ENCODE results near the gene MTURN.
A peak's percentile ranks its signal among the peaks of the same experiment; 100 is the strongest.

The MTURN gene

DNA sequence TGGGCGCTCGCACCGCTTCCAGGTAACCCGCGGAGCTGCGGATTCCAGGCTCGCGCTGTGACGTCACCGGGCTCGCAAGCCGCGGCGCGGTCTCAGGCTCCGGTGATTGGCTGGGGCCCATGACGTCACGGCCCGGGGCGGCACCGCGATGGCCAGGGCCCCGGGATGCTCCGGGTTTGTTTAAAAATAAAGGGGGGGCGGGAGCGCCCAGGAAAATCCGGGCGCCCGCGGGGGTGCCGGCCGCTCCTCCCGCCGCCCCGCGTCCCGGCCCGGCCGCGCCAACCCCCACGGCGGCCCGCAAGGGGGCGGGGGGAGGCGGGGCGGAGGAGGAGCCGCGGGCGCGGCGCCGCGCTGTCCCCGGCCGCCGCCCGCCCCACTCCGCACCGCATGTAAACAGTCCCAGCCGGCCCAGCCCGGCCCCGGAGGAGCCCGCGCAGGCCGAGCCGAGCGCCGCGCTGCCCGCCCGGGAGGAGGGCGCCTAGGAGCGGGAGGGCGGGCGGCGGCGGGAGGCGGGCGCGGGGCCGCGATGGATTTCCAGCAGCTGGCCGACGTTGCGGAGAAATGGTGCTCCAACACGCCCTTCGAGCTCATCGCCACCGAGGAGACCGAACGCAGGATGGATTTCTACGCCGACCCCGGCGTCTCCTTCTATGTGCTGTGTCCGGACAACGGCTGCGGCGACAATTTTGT lies at the start of gene MTURN:
Gene MTURN, plus strand, starts transcription at position 376 of the 690 bp plus-strand sequence. Its CDS starts 151 bp downstream, at position 527.
- TF ChIP-seq, protein P1, sequence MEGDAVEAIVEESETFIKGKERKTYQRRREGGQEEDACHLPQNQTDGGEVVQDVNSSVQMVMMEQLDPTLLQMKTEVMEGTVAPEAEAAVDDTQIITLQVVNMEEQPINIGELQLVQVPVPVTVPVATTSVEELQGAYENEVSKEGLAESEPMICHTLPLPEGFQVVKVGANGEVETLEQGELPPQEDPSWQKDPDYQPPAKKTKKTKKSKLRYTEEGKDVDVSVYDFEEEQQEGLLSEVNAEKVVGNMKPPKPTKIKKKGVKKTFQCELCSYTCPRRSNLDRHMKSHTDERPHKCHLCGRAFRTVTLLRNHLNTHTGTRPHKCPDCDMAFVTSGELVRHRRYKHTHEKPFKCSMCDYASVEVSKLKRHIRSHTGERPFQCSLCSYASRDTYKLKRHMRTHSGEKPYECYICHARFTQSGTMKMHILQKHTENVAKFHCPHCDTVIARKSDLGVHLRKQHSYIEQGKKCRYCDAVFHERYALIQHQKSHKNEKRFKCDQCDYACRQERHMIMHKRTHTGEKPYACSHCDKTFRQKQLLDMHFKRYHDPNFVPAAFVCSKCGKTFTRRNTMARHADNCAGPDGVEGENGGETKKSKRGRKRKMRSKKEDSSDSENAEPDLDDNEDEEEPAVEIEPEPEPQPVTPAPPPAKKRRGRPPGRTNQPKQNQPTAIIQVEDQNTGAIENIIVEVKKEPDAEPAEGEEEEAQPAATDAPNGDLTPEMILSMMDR (conservative IDR thresholded peaks at IDR 0.05; ENCODE audit: low read depth, low read length), result no peak
- DNase-seq (ENCODE audit: low read depth), result no peak

DNA sequence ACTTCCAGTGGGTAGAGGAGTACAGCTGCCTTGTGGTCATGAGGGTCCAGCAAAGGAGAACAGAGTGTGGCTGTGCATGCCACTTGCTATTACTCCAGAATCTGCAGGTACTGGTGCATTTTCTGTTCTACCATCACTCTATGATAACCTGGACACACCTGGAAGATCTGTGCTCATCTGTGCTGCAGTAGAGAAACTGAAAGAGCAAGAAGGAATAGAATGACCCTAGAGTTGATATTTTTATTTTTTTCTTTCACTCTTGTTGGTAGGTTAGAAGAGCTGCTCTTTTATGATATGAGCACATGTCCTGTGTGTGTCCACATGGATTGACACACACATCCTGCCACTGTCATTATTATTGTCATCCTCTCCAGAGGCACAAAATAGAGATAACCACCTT lies 48.3 kb upstream of the MTURN start:
- DNase-seq (ENCODE audit: low read depth), result no peak
- TF ChIP-seq, protein P1 (conservative IDR thresholded peaks at IDR 0.05; ENCODE audit: low read depth, low read length), result no peak
- no peak overlapping the region for H3K4me3 ChIP-seq (ENCODE audit: low read length)

More for the DNA sequence above, at the start of gene MTURN:
- H3K4me3 ChIP-seq (ENCODE audit: low read length), result peak within 1 kb of the TSS; percentile 90

DNA sequence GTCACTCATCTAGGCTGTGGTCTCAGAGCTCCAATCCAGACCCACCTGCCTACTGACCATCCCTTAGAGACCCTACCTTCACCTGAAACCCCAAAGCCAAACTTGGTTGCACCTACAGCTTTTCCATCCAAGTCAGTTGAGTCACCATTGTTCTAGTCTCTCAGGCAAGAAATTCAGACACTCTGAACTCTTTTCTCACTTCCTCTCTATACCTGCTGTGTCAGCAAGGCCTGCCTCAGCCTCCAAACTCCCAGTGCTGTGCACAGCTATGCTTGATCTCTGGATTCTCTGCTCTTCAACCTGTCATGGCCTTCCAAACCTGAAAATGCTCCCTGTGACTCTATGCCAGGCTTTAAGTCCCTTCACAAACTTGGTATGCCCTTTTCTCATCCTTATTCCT lies 47.4 kb upstream of the MTURN start:
- no peak overlapping the region for H3K4me3 ChIP-seq (ENCODE audit: low read length)
- TF ChIP-seq, protein P1 (conservative IDR thresholded peaks at IDR 0.05; ENCODE audit: low read depth, low read length), result no peak
- no peak for DNase-seq (ENCODE audit: low read depth)

DNA sequence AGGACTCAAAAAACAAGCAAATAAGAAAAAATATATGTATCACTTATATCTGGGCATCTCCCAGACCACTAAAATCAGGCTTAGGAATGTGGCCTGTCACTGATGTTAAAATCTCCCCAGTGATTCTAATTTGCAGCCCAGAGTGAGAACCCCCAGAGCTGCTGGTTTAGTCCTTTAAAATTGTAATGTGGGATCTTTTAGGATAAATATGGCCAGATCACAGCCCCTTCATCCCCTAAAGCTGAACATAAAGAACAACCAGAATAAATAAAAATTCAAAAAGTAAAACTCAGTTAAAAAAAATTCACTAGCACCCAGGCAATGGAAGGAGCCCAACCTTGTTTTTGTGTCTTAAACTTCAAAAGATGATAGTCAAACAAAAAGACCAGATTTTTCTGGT lies 46.4 kb upstream of the MTURN start:
- no peak for DNase-seq (ENCODE audit: low read depth)
- H3K4me3 ChIP-seq (ENCODE audit: low read length), result no peak overlapping the region
- TF ChIP-seq, protein P1 (conservative IDR thresholded peaks at IDR 0.05; ENCODE audit: low read depth, low read length), result no peak

DNA sequence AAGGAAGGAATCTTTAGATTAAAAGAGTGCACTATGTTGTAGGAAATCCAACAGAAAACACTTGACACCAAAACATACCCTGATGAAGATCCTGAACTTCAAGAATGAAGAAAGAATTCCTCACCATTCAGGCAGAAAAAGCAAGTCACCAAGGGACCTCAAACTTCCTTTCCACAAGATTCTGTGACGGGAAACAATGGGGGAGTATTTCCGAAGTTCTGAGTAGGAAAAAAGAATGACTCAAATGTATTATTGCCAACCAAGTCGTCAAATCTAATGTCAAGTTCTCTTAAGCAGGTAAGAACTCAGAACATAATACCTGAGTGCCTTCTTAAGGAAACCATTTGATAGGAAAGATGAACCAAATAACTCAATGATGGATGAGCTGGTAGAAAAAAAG lies 44.7 kb upstream of the MTURN start:
- no peak overlapping the region for H3K4me3 ChIP-seq (ENCODE audit: low read length)
- no peak for DNase-seq (ENCODE audit: low read depth)
- TF ChIP-seq, protein P1 (conservative IDR thresholded peaks at IDR 0.05; ENCODE audit: low read depth, low read length), result no peak

DNA sequence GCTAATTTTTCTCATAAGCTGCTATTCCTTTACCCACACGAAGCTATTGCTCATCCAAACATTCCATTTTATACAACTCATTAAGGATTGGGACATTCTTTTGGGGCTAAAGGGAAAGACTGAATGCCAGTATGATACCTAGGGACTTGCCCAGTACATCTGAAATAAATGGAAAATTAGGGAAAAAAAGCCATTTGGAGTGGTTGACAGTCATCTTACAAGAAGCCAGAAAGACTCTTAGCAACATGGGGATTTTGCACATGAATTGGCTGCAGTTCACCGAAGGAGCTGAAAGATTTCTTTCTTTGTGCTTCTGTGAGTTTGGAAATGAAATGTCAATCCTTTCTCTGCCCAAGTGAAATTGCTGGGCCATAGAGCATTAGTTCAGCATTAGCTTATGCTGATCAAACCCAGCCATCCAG lies 43.3 kb upstream of the MTURN start:
- peak; percentile 79 for DNase-seq (ENCODE audit: low read depth)
- TF ChIP-seq, protein P1 (conservative IDR thresholded peaks at IDR 0.05; ENCODE audit: low read depth, low read length), result no peak
- no peak overlapping the region for H3K4me3 ChIP-seq (ENCODE audit: low read length)

DNA sequence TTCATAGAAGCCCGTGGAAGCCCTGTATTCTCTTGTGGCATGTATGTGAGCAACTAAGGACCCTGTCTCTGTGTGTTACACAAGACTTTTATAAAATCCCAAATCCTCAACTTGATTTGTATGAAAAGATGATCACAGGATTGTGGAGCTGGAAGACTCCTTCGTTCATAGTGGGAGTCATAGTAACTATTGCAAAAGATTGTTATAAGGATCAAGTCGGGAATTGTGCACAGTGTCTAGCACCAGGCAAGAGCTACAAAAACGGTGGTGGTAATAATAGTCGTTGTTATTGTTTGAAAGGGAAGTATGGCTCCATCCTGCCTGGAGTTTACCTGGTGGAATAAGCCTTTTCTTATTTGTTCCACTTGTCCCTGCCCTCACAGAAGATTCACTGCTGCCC lies 42.8 kb upstream of the MTURN start:
- TF ChIP-seq, protein P1 (conservative IDR thresholded peaks at IDR 0.05; ENCODE audit: low read depth, low read length), result no peak
- DNase-seq (ENCODE audit: low read depth), result no peak
- H3K4me3 ChIP-seq (ENCODE audit: low read length), result no peak overlapping the region
